ENCODE measurements around the gene TST.

Gene TST

DNA sequence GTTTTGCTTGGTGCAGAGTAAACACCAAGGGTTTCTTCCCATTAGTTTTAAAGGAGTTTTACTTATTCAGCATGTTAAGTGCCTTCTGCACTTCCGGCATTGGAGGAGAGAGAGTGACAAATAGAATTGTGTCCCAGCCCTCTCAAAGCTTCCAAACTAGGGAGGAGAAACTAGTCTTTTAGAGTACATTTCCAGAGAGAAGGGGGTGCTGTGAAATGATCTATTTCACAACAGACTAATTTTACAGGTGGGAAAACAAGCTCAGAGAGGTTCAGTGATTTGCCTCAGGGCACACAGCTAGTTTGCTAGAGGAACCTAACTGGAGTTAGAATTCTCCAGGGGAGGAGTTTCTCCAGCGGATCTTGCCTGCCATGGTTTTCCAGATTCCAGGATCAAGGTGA is 12.9 kb upstream of the TST start:
- DNase-seq (ENCODE audit: low spot score), result no peak

DNA sequence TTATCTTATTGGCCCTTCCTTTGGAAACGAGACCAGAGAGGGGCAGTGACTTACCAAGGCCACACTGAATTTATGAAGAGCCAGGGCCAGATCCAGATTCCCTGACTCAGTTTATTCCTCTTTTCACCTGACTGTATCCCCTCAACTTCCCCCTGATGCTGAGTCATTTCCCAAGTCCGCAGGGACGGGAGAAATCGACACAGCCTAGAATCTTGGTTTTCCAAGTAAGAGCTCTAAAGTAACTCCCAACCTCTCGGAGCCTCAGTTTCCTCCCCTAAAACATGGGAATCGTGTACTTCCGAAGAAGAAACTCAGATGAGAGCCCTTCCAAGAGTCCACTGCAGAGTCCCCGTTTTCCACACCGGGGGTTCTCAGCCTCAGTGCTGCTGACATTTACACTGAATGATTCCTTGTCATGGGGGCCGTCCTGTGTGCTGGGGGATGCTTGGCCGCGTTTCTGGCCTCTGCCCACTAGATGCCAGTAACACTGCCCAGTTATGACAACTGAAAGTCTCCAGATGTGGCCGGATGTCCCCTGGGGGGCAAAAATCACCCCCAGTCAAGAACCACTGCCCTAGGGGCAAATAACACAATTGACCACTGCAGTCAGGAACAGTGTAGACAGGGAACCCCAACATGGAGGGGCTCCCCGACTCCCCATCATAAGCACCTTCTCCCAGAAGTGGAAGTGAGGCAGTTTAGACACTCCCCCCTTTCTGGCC is 11.5 kb upstream of the TST start:
- no peak for DNase-seq (ENCODE audit: low spot score)

DNA sequence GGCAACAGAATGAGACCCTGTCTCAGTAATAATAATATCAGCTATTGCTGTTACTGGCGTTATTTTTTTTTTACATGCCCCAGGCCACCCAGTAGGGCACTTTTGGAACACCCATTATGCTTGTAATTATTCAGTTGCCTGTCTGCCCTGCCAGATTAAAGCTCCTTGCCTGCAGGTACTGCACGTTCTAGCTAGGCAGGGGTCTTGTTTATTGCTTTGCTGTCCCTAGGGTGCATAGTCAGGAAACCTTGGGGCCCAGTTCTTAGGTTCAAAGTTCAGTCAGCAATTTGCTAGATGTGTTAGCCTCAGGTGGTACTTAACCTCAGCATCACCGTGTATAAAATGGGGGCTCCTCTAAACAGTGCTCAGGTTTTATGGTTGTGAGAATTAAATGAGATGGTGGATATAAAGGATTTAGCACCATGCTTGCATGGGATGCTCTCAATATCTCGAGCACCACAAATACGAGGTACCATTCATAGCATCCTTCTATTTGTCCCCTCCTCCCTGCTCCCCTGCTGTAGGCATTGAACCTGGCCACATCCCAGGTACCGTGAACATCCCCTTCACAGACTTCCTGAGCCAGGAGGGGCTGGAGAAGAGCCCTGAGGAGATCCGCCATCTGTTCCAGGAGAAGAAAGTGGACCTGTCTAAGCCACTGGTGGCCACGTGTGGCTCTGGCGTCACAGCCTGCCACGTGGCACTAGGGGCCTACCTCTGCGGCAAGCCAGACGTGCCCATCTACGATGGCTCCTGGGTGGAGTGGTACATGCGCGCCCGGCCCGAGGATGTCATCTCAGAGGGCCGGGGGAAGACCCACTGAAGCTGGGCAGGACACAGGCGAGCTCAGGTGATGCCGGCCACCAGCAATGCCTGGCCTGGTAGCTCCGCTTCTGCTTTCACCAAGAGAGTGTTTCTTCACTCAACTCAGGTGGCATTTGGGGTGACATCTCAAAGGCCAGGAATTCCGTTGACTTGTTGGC is 9.7 kb upstream of the TST start:
- no peak for DNase-seq (ENCODE audit: low spot score)

DNA sequence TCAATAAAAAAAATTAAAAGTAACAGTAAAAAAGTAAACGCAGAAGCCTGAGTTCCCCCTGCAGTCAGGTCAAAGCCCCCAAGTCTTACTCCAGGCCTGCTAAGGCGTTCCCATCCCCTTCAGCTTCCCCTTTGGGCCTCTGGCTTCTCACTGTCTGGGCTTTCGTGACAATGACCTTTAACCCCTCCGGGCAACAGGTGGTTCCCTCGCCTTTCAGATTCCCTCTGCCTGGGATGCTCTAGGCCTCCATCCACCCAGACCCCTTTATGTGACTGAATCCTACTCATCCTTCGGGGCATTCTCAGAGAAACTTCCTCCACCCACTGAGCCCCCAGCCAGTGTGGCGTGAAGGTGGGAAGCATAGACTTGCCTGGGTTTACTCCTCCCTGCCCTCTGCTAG is 8.3 kb upstream of the TST start:
- no peak for DNase-seq (ENCODE audit: low spot score)

DNA sequence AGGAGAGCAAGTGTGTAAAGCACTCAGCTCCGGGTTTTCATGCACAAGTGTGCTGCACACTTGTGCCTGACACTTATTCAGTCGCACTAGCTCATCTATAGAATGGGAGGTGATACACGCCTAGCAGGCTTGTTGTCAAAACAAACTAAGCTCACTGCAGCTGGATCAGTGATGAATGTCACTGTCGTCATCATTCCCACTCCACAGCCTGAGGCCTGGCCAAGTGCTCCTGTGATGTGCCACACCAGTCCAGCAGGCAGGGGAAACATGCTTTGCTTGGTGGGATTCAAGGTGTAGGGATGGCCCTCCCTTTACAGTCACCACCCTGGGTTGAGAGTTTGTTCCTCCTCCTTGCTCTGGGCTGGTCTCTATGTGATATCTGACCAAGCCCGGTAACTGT is 7.1 kb upstream of the TST start:
- no peak for DNase-seq (ENCODE audit: low spot score)

DNA sequence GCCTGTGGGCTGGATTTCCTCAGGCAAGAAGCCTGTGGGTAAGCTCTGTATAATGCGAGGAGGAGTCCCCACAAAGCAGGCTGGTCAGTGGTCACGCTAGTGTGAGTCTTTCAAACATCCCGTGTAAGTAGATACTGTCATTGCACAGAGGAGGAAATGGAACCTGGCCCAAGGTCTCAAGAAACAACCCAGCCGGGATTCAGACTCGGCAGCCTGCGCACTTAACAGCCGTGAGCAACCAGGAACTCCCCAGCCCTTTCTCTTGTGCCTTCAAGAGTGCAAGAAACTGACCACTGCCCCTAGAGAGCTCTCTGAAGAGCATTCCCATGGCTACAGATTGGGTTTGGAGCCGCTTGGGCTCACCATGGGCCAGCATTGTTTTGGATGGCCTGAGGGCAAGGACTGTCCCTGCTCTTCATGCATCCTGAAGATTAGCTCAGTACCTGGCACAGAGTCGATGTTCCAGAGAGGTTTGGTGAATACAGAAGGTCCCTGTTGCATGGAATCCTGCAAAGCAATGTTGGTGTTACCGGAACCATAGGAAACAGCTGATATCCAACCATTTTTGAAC is 6.3 kb upstream of the TST start:
- no peak for DNase-seq (ENCODE audit: low spot score)

DNA sequence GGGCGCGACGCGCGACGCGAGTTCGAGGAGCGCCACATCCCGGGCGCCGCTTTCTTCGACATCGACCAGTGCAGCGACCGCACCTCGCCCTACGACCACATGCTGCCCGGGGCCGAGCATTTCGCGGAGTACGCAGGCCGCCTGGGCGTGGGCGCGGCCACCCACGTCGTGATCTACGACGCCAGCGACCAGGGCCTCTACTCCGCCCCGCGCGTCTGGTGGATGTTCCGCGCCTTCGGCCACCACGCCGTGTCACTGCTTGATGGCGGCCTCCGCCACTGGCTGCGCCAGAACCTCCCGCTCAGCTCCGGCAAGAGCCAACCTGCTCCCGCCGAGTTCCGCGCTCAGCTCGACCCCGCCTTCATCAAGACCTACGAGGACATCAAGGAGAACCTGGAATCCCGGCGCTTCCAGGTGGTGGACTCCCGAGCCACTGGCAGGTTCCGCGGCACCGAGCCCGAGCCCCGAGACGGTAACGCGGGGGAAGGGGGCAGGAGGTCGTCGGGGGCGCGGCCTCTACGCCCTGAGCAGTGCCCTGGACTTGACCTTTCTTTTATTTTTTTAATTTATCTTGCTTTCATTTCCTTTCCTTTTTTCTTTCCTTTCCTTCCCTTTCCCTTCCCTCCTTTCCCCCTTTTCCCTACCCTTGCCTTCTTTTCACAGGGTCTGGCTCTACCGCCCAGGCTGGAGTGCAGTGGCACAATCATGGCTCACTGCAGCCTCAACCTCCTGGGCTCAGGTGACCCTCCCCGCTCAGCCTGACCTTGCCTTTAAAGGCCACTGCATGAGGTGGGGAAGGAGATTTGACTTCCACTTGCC is 5.3 kb upstream of the TST start:
- DNase-seq (ENCODE audit: low spot score), result no peak

DNA sequence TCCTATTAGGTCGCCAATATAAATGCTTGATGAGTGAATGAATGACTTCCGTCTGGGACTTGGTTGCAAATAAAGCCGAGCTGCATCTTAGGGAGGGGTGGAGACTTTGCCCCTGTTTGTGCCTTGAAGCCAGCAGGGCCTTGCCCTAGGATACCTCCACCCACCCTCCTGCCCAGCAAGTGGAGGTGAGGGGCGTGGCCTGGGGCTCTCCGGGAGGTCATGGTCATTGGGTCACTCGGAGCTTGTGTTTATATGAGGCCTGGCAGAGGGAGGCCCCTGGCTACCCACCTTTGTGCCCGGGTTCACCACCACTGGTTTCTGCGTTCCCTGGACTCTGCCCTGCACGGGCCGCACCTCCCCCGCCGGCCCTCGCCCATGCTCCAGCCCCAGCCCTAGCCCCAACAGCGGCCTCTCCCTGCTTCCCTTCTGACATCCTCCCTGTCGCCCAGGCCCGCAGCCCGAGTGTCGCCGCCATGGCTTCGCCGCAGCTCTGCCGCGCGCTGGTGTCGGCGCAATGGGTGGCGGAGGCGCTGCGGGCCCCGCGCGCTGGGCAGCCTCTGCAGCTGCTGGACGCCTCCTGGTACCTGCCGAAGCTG is 4.6 kb upstream of the TST start:
- DNase-seq (ENCODE audit: low spot score), result no peak

DNA sequence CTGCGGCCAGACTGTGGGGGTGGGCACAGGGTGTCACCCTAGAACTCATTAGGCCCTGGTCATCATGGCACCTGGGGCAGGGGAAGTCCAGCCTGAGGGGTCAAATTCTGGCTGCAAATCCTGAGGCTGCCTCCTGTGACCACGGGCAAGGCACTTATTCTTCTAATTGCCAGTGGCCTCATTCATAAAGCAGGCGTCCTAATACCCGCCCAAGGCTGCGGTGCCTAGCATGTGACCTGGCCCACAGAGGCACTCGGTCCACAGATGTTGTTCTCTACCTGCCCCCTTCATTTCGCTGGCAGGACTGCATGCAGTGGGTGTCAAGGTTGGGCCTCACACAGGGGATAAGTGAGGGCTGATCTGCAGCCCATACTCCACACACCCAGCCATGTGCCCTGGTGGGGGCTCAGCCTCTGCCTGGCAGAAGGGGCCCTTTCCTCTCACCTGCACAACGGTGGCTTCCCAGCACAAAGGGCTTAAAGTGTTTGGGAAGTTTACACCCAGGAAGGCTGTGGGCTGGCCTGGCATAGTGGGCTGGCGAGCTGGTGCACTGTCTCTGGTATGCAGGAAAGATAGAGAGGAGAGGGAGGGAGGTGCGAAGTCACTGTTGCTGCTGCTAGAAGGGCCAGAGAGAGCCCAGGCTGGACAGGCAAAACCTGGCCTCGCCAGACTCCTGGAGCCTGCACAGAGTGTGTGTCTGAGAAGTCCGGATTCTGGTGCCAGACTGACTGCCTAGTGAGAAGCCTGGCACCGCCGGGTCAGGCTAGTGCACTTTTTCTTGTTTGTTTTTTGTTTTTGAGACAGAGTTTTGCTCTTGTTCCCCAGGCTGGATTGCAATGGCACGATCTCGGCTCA is 3.5 kb upstream of the TST start:
- no peak for DNase-seq (ENCODE audit: low spot score)

DNA sequence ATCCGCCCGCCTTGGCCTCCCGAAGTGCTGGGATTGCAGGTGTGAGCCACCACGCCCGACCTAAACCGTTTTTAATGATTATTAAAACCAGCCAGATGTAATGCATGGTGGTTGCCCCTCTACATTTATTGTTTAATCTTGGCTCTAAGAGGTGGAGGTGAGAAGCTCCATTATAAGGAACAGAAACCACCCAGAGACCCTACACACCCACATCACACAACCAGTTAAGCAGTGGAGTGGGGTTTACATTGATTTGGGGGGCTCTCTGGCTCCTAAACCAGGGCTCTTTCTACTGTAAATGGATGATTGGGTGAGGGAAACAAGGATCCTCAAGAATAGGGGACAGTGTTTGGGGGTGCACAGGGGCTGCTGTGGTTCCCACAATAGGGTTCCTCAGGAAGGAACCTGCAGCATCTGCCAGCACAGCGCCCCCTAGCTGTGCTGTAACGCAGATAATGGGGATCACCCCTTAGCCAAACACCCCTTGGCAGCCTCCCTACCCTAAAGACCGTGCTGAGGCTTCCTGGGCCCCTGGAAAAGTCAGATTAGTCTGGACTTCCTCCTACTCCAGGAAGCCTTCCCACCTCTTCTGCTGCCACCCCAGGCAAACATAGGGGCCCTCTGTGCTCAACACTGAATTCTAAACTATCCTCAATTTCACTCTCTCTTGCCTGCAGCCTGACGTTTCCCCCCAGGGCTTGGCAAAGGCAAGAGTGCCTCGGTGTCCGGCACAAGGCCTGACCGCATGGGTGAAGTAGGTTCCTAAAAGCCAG is 2.6 kb upstream of the TST start:
- no peak for DNase-seq (ENCODE audit: low spot score)

DNA sequence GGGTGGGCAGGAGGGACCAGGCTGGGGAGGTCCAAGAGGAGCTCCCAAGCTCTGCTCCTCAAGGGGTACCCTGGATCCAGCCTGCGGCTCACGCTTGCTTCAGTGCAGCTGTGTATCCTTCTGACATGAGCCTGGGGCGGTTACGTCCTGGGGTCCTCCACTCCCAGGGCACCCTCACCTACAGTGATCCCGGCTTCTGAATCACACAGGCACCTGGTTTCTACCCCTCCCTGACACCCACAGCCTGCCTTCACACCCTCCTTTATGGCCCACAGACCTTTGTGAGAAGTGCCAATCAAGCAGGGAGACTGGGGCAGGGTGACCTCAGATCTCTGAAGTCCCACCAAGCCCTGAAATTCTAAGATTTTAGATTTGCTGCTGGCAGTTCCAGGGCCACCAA is 1.8 kb upstream of the TST start:
- no peak for DNase-seq (ENCODE audit: low spot score)

DNA sequence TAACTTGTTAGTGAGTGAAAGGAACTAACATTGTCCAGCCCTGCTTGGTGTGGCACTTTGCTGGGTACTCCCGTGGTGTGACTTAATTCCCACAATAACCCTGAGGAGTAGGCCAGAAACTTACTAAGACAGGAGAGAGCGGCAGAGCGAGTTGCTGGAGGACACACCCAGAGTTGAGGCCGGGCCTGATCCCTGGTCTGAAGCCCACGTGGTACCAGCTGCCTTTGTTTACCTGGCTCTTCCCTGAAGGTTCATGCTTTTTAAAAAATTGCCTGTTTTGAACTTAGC is 889 bp upstream of the TST start:
- peak; percentile 13 for DNase-seq (ENCODE audit: low spot score)

DNA sequence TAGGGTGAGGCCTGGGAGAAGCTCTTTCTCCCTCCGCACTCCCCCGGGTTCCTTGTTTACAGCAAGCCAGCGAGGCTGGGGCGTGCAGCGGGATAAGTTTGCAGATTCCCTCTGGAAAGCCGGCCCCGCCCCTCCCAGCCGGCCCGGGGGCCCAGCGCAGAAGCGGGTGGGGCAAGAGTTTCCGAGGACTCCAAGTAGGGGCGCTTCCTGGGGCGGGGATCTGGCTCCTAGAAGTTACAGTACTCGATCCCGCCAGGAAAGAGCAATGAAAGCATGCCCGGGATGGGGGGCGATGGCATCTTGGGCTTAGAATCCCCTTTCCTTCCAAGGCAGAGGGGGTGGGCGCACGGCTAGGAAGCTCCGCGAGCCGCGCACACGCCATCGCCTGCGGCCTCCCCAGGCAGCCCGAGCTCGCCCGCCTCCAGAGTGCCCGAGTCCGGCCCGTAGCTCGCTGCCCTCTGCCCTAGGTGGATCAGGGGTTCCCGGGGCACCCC is 385 bp downstream of the TST start:
- DNase-seq (ENCODE audit: low spot score), result peak; percentile 17

DNA sequence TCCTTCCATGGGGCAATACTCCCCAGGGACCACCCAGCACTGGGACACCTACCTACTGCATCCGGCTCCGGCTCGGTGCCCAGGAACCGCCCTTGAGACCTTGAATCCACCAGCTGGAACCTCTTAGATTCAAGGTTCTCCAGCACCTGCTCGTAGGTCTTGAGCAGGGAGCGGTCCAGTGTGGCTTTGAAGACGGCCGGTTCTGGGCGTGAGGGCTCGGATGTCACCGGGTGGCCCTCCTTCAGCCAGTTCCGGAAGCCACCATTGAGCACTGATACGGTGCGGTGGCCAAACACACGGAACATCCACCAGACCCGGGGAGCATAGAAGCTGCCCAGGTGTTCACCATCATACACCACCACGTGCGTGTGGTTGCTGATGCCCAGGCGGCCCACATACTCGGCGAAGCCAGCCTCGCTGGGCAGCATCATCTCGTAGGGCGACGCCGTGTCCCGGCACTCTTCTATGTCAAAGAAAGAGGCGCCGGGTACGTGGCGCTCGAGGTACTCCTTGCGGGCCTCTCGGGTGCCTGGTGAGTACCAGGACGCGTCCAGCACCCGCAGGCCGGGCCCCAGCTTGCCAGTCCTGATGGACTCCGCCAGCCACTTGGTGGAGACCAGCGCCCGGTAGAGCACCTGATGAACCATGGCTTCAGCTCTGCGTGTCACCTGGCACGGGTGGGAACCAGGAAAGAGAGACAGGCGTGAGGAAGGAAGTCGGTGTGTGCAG is 997 bp downstream of the TST start:
- no peak for DNase-seq (ENCODE audit: low spot score)

DNA sequence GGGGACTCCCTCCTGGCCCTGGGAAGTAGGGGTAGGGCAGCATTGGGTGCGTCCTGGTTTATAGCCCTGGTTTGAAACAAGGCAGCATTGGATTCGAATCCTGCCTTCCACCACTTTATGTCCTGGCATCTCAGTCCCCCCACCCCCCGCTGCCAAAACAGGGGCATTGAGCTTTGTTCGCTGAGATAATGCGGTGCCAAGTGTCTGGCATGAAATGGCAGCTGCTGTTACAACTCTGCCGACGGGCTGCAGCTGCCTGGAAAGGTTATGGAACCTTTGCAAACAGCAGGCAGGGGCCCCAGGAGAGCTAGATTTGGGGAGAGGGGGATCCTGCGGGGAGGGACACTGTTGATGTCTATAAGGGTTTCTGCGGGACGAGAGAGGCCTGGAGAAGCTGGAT is 1.9 kb downstream of the TST start:
- DNase-seq (ENCODE audit: low spot score), result no peak

DNA sequence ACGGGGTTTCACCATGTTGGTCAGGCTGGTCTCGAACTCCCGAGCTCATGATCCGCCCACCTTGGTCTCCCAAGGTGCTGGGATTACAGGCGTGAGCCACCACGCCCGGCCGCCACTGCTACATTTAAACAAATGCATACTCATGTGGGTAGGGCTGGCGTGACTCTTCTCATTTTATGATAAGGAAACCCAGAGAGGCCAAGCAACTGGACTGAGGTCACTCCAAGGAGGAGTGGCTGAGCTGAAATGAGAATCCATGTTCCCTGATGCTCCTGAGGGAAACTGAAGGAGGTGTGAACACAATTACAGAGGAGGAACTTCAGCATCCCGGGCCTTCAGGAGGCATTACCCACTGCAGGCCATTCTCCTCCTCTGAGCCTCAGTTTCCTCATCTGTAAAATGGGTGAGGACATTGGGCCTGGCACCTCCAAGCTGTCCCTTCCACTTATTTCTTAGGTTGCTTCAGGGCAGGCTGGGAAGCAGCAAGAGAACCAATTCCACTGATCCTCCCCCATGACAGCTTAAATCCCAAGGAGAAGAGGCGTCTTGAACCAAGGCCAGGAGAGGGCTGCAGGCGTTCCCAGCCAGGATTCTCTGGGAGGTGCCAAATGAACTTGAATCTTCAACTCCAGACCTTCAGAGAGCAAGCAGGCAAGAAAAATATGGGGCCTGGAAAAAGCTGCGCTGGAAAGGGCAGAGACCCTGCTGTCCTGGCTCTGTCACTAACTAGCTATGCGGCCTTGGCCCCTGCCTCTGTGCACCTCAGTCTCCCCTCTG is 2.9 kb downstream of the TST start:
- no peak for DNase-seq (ENCODE audit: low spot score)

DNA sequence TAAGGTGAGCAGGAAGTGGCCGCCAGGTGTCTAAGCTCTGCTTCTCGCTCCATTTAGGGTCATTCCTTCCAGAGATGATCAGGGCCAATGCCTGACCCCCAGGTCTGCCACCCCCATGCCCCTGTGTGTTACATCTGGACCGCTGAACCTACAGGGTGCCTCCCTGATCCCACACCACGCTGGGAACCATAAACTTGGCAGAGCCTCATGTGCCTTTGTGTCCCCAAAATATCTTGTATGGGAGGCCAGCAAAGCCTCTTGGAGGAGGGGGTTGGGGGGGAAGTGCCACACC is 3.7 kb downstream of the TST start:
- DNase-seq (ENCODE audit: low spot score), result no peak

DNA sequence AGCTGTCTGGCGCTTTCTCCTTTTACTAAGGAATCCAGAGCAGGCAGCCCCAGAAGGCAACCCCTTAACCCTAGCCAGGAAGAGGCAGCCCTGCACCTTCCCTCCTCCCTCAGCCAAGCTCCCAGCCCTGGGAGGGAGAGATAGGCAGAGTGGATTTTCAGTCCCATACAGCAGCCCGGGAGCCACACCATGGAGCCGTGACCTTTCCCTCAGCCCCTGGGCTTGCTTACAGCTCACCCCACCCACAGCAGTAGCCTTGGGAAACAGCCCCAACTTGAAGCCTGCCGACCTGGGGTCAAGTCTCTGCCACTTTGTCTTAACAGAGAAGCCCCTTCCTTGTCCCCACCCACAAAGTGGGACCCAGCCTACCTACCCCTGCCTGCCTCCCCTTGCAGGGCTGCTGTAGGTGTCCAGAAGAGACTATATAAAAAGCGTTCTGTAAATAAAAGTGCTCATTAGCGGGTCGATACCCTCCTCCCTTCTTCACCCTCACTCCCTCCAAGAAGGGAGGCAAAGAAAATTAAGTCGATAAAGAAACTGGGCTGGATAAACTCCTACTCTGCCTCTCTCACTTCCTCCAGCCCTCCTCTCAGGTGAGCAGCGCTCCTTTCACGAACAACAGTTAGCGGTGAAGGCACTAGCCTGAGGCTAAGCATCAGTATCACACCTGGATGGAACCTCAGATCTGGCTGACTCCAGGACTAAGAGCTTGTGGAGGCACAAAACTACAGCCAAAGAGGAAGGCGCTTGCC is 4.2 kb downstream of the TST start:
- DNase-seq (ENCODE audit: low spot score), result no peak

Measured in kidney capillary endothelial cell (primary cell).